DOHH2 (cell line): Measurements from ENCODE around the gene HEXIM2.

ENCODE experiments used
- H3F3A ChIP-seq: fragments of 200-600 bp; sonication (generic), shearing (Covaris generic); 2 replicates; pipeline ENCODE4 v1.6.0; 2016; ENCODE audit warnings: antibody characterized with exemption, mild to moderate bottlenecking; ENCODE audit not compliant: control insufficient read depth, insufficient read depth
- H3K27ac ChIP-seq: fragments of 200-600 bp; sonication (generic); 2 replicates; pipeline ENCODE4 v1.5.1; 2014; ENCODE audit warnings: low read depth, mild to moderate bottlenecking, low read length, moderate library complexity
- H3K27me3 ChIP-seq: fragments of 200-600 bp; sonication (generic); 2 replicates; pipeline ENCODE4 v1.6.1; 2014; ENCODE audit warnings: mild to moderate bottlenecking, low read length, mixed read lengths; ENCODE audit not compliant: control insufficient read depth
- H3K36me3 ChIP-seq: fragments of 200-600 bp; sonication (generic); 2 replicates; pipeline ENCODE4 v1.6.1; 2014; ENCODE audit warnings: mild to moderate bottlenecking, low read length, moderate library complexity, mixed read lengths; ENCODE audit not compliant: control insufficient read depth
- H3K4me1 ChIP-seq: fragments of 200-600 bp; sonication (generic); 2 replicates; pipeline ENCODE4 v1.6.1; 2014; ENCODE audit warnings: mild to moderate bottlenecking, low read length, mixed read lengths; ENCODE audit not compliant: control insufficient read depth
- H3K4me2 ChIP-seq: fragments of 200-600 bp; sonication (generic); 2 replicates; pipeline ENCODE4 v1.6.0; 2014; ENCODE audit warnings: mild to moderate bottlenecking, low read length, moderate library complexity
- H3K4me3 ChIP-seq: fragments of 200-600 bp; sonication (generic); 2 replicates; pipeline ENCODE4 v1.5.1; 2014; ENCODE audit warnings: mild to moderate bottlenecking, low read length, mixed read lengths
- H3K79me2 ChIP-seq: fragments of 200-600 bp; sonication (generic); 2 replicates; pipeline ENCODE4 v1.6.1; 2014; ENCODE audit warnings: mild to moderate bottlenecking, low read length, mixed read lengths; ENCODE audit not compliant: control insufficient read depth
- H3K9me2 ChIP-seq: fragments of 200-600 bp; sonication (generic); replicated peaks from 2 replicates; pipeline ENCODE4 v1.6.1; 2014; ENCODE audit warnings: mild to moderate bottlenecking, low read length, mixed read lengths; ENCODE audit not compliant: control insufficient read depth
- H3K9me3 ChIP-seq: fragments of 200-600 bp; sonication (generic); 2 replicates; pipeline ENCODE4 v1.6.1; 2014; ENCODE audit warnings: antibody characterized with exemption, low read length, mixed read lengths; ENCODE audit not compliant: control insufficient read depth, insufficient read depth
- H4K20me1 ChIP-seq: fragments of 200-600 bp; sonication (generic); 2 replicates; pipeline ENCODE4 v1.6.0; 2014; ENCODE audit warnings: low read depth, mild to moderate bottlenecking, antibody characterized with exemption, low read length, moderate library complexity; ENCODE audit not compliant: control insufficient read depth, insufficient read depth
- CTCF ChIP-seq: fragments of 200-600 bp; sonication (generic); IDR thresholded peaks from one replicate; pipeline ENCODE4 v1.5.1; 2014; ENCODE audit warnings: antibody characterized with exemption, mild to moderate bottlenecking, low read depth, low read length; ENCODE audit not compliant: poor library complexity, severe bottlenecking
- EZH2phosphoT487 ChIP-seq: fragments of 200-600 bp; sonication (generic); IDR thresholded peaks from 2 replicates; pipeline ENCODE4 v1.6.1; 2017; ENCODE audit warnings: borderline replicate concordance, mild to moderate bottlenecking, antibody characterized with exemption, low read length, moderate library complexity, mixed read lengths

HEXIM2 gene

DNA sequence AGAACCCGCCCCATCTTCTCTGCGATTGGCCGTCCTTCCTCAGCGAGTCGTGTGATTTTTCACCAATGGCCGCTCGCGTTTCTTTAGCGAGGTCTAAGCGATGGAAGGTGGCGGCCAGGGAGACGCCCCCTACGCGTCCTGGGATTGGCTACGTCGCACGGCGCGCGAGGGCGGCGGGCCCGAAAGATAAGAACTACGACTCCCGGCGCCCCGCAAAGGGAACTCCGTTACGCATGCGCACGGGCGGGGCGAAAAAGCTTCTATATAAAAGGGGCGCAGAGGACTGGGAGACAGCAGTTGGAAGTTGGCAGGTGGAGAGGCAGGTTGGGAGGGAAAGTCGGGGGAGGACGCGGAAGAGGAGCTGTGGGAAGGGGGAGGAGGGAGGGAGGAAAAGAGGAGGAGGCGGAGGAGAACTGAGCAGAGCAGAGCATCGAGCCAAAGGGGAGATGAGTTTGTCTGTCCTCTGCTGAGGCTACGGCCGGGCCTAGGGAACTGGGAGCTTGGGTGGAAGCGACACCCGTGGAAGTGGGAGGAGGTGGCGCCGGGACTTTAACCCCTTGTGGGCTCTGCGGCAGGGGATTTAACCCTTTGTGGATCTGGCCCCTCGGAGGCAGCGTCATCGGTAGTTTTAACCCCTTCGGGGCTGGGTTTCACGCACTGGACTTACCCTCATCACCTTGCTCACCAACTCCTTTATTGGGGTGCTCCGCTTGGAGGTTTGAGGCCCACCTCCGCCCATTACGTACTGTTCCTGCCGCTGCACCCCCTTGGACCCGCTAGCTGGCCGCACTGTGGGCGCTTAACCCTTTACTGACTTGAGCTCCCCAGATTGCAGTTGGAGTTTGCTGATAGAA, 13.3 kb upstream of the HEXIM2 start, which contains the start of gene HEXIM1:
HEXIM1 (plus strand) TSS at position 293 of the 854 bp plus-strand sequence. CDS start 716 bp downstream, outside the sequence.
- Histone ChIP-seq H3K4me3 (peak within 1 kb of the TSS; percentile 84), H3K36me3 (peaks cover 7% of the 10 kb centered on the region; the same call in 1 of the 2 replicates), H3K27me3 (peaks cover 29% of the 10 kb centered on the region), H3K79me2 (peaks cover 17% of the 10 kb centered on the region), H3F3A (peaks cover 18% of the 10 kb centered on the region), H3K4me2 (peak within 1 kb of the TSS; percentile 80), H3K4me1 (peaks cover 52% of the 10 kb centered on the region), H4K20me1 (peaks cover 11% of the 10 kb centered on the region), H3K27ac (peak within 1 kb of the TSS; percentile 85), H3K9me3 (no peaks in the 10 kb centered on the region), H3K9me2 (no peaks in the 10 kb centered on the region)
- TF ChIP-seq EZH2phosphoT487 (no peak), CTCF (no peak)

DNA sequence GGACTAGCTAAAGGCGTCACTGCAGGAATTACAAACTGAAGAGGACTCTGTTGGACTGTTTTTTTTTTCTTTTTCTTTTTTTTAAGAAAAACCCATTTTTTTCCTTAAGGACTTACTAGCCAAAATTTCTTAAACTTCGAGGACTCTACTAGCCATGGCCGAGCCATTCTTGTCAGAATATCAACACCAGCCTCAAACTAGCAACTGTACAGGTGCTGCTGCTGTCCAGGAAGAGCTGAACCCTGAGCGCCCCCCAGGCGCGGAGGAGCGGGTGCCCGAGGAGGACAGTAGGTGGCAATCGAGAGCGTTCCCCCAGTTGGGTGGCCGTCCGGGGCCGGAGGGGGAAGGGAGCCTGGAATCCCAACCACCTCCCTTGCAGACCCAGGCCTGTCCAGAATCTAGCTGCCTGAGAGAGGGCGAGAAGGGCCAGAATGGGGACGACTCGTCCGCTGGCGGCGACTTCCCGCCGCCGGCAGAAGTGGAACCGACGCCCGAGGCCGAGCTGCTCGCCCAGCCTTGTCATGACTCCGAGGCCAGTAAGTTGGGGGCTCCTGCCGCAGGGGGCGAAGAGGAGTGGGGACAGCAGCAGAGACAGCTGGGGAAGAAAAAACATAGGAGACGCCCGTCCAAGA, 12.5 kb upstream of the HEXIM2 start:
- Histone ChIP-seq H3K9me3 (no peaks in the 10 kb centered on the region), H3K9me2 (no peaks in the 10 kb centered on the region), H3K79me2 (peaks cover 17% of the 10 kb centered on the region), H4K20me1 (peaks cover 11% of the 10 kb centered on the region), H3K27me3 (peaks cover 21% of the 10 kb centered on the region), H3K4me3 (peak overlapping the region; percentile 76), H3K4me1 (peaks cover 45% of the 10 kb centered on the region), H3K36me3 (peaks cover 7% of the 10 kb centered on the region; the same call in 1 of the 2 replicates), H3K27ac (peak overlapping the region; percentile 21; the same call in 1 of the 2 replicates), H3K4me2 (peak overlapping the region; percentile 78), H3F3A (peaks cover 18% of the 10 kb centered on the region)
- TF ChIP-seq EZH2phosphoT487 (no peak; the same call in 1 of the 2 replicates), CTCF (peak; percentile 95)

GRCh38 chr17:45149669-45150664, 11.7 kb upstream of the HEXIM2 start:
- peaks cover 17% of the 10 kb centered on the region for H3K79me2 ChIP-seq
- peaks cover 40% of the 10 kb centered on the region for H3K4me1 ChIP-seq
- H3K4me2 ChIP-seq = peak overlapping the region; percentile 78
- H3K9me3 ChIP-seq = no peaks in the 10 kb centered on the region
- peaks cover 11% of the 10 kb centered on the region for H4K20me1 ChIP-seq
- H3F3A ChIP-seq = peaks cover 18% of the 10 kb centered on the region
- TF ChIP-seq EZH2phosphoT487 (no peak), CTCF (no peak)
- peak overlapping the region; percentile 76 for H3K4me3 ChIP-seq
- H3K36me3 ChIP-seq = peaks cover 7% of the 10 kb centered on the region; the same call in 1 of the 2 replicates
- no peak overlapping the region for H3K27ac ChIP-seq
- H3K27me3 ChIP-seq = peaks cover 13% of the 10 kb centered on the region
- H3K9me2 ChIP-seq = no peaks in the 10 kb centered on the region
